ENCODE results near the gene RAB20.

Gene RAB20

GRCh38 chr13:110476220-110476617 is 85.3 kb downstream of the RAB20 start:
- Histone ChIP-seq H3K36me3 (ENCODE audit: control insufficient read depth, insufficient read depth, low read length) (peaks cover 96% of the 10 kb centered on the region), H3K4me1 (ENCODE audit: control insufficient read depth, insufficient read depth, low read length, poor library complexity, severe bottlenecking) (peaks cover 10% of the 10 kb centered on the region), H3K4me3 (ENCODE audit: extremely low read depth, insufficient read depth, low read length, poor library complexity, severe bottlenecking) (no peak overlapping the region), H3K9me3 (ENCODE audit: control insufficient read depth, low read length) (no peaks in the 10 kb centered on the region), H3K27ac (ENCODE audit: low read depth, low read length, severe bottlenecking) (no peak overlapping the region)
- 92 to 95% methylated on average over 11 to 12 of the region's 12 CpGs for WGBS, 2 experiments (ENCODE audit: insufficient coverage in 2 of 2)

GRCh38 chr13:110475550-110476219 is 85.8 kb downstream of the RAB20 start:
- WGBS, 2 experiments (ENCODE audit: insufficient coverage in 2 of 2) = 95 to 96% methylated on average over 6 to 16 of the region's 18 CpGs
- Histone ChIP-seq H3K4me3 (ENCODE audit: extremely low read depth, insufficient read depth, low read length, poor library complexity, severe bottlenecking) (no peak overlapping the region), H3K9me3 (ENCODE audit: control insufficient read depth, low read length) (no peaks in the 10 kb centered on the region), H3K4me1 (ENCODE audit: control insufficient read depth, insufficient read depth, low read length, poor library complexity, severe bottlenecking) (peaks cover 12% of the 10 kb centered on the region), H3K36me3 (ENCODE audit: control insufficient read depth, insufficient read depth, low read length) (peaks cover 100% of the 10 kb centered on the region), H3K27ac (ENCODE audit: low read depth, low read length, severe bottlenecking) (no peak overlapping the region)

GRCh38 chr13:110475117-110475516 is 86.4 kb downstream of the RAB20 start:
- WGBS, 2 experiments (ENCODE audit: insufficient coverage in 2 of 2) = 93 to 96% methylated on average over 6 to 7 of the region's 9 CpGs
- Histone ChIP-seq H3K27ac (ENCODE audit: low read depth, low read length, severe bottlenecking) (no peak overlapping the region), H3K4me1 (ENCODE audit: control insufficient read depth, insufficient read depth, low read length, poor library complexity, severe bottlenecking) (peaks cover 12% of the 10 kb centered on the region), H3K4me3 (ENCODE audit: extremely low read depth, insufficient read depth, low read length, poor library complexity, severe bottlenecking) (no peak overlapping the region), H3K36me3 (ENCODE audit: control insufficient read depth, insufficient read depth, low read length) (peaks cover 100% of the 10 kb centered on the region), H3K9me3 (ENCODE audit: control insufficient read depth, low read length) (no peaks in the 10 kb centered on the region)

GRCh38 chr13:110474713-110475112 is 86.8 kb downstream of the RAB20 start:
- no peak overlapping the region for H3K4me3 ChIP-seq (ENCODE audit: extremely low read depth, insufficient read depth, low read length, poor library complexity, severe bottlenecking)
- H3K4me1 ChIP-seq (ENCODE audit: control insufficient read depth, insufficient read depth, low read length, poor library complexity, severe bottlenecking) = peaks cover 12% of the 10 kb centered on the region
- peaks cover 98% of the 10 kb centered on the region for H3K36me3 ChIP-seq (ENCODE audit: control insufficient read depth, insufficient read depth, low read length)
- H3K27ac ChIP-seq (ENCODE audit: low read depth, low read length, severe bottlenecking) = no peak overlapping the region
- no peaks in the 10 kb centered on the region for H3K9me3 ChIP-seq (ENCODE audit: control insufficient read depth, low read length)
- WGBS, 2 experiments (ENCODE audit: insufficient coverage in 2 of 2) = 94 to 96% methylated on average over 19 of the region's 21 CpGs

Data from mesodermal cell (in vitro differentiated cells).